GM12873 (cell line): Measurements from ENCODE around the gene FOLR2.

Source experiments
- TF ChIP-seq, protein P1 (sequence below): IDR thresholded peaks from 2 replicates; pipeline ENCODE4 v1.5.1; 2012; ENCODE audit warnings: low read depth, mild to moderate bottlenecking, moderate library complexity, low read length, control low read depth; ENCODE audit not compliant: insufficient read depth; ENCODE audit errors: missing control alignments

Gene FOLR2

DNA sequence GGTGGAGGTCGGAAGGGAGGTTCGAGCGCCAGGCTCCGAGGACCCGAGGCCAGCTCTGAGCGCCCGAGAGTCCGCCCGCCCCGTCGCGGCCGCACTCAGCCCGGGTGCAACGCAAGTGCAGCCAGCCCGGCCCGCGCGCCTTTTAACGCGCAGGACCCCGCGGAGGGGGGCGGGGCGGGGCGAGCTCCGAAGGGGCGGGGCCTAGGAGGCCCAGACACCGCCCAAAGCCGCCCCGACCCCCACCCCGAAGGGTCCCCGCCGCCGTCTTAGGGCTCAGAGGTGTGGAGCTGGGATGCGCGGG, 27.4 kb downstream of the FOLR2 start, which contains the start of gene PHOX2A:
PHOX2A (minus strand) TSS at position 117 of the 301 bp plus-strand sequence. CDS start 172 bp downstream, outside the sequence.
- TF ChIP-seq, protein P1, sequence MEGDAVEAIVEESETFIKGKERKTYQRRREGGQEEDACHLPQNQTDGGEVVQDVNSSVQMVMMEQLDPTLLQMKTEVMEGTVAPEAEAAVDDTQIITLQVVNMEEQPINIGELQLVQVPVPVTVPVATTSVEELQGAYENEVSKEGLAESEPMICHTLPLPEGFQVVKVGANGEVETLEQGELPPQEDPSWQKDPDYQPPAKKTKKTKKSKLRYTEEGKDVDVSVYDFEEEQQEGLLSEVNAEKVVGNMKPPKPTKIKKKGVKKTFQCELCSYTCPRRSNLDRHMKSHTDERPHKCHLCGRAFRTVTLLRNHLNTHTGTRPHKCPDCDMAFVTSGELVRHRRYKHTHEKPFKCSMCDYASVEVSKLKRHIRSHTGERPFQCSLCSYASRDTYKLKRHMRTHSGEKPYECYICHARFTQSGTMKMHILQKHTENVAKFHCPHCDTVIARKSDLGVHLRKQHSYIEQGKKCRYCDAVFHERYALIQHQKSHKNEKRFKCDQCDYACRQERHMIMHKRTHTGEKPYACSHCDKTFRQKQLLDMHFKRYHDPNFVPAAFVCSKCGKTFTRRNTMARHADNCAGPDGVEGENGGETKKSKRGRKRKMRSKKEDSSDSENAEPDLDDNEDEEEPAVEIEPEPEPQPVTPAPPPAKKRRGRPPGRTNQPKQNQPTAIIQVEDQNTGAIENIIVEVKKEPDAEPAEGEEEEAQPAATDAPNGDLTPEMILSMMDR, result no peak

GRCh38 chr11:72244361-72245262, 28.0 kb downstream of the FOLR2 start:
- TF ChIP-seq, protein P1, result no peak

DNA sequence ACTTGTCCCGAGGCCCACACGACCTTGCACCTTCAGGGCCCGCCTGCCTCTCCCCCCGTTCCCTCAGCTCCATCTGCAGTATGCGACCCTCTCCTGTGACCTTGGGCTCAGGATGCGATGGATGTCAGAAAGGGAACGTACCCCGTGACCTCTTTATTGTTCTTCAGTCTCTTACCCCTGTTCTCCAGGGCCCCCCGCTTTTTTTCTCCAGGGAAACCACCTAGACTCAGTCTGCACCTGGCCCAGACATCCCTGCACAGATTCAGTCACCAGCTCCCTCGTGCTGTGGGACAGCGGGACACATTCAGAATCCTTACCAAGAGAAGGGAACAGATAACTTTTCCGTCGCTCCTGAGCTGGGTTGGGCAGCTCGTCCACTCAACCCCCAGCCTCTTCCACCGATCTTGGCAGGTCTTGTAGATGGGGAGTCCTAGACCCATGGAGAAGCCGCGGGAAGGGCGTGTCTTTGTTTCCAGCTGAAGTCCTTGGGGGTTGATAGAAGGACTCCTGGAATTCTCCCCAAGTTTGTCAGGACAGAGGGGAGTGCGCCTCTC, 28.7 kb downstream of the FOLR2 start:
- TF ChIP-seq, protein P1, result no peak

GRCh38 chr11:72247584-72247983, 31.0 kb downstream of the FOLR2 start:
- TF ChIP-seq, protein P1, result no peak

GRCh38 chr11:72249961-72250360, 33.4 kb downstream of the FOLR2 start:
- TF ChIP-seq, protein P1, result no peak

DNA sequence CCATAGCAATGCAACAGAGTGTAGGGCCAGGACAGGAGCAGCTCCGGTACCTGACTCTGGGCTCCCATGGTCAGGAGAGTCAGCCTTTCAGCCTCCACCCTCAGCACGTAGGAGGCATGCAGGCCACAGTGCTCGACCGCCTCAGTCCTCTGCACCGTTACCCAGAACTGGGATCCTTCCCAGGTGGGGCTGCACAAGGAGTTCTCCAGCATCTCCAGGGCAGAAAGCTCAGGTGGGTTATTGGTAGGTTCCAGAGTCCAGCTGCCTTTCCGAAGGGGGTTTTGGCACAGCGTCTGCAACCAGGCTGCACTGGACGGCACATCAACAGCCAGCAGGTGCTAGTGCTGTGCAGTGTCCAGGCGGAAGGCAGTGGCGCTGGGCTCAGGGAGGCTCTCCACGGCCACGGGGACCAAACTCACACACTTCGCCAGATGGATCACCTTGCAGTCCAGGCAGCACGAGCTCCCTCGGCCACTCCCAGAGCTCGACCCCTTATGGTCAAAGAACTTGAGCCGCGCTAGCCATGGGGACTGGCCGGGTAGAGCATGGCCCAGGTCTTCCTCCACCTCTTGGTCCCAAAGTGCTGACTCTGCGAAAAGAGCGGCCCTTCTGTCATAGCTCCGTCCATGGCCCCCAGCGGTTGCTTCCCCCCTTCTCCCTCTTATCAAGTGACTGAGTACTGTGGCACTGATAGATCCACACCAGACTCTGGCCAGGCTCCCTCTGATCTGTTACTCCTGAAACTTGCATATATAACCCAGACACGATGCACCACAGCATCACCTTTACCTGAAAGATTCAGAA, 34.3 kb downstream of the FOLR2 start:
- TF ChIP-seq, protein P1, result no peak

DNA sequence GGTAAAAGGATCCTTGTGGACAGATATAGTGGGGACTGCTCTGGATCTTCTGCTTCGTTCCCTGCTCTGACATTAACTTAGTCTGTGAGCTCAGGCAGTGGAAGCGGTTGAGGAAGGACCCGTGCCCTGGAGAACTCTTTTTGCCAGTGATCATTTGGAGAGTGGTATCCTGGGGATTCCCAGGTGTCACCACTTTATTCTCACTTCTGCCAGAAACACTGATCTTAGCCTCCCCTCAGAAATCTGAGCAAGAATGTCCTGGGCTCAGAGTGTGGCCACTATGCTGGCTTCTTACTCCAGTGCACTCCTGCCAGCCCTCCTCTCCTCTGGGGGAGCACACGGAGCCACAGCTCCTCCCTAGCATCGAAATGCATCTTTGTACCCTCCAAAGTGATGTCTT, 35.0 kb downstream of the FOLR2 start:
- TF ChIP-seq, protein P1, result no peak
